ENCODE results near the gene DARS1.

- TF ChIP-seq, protein P1, sequence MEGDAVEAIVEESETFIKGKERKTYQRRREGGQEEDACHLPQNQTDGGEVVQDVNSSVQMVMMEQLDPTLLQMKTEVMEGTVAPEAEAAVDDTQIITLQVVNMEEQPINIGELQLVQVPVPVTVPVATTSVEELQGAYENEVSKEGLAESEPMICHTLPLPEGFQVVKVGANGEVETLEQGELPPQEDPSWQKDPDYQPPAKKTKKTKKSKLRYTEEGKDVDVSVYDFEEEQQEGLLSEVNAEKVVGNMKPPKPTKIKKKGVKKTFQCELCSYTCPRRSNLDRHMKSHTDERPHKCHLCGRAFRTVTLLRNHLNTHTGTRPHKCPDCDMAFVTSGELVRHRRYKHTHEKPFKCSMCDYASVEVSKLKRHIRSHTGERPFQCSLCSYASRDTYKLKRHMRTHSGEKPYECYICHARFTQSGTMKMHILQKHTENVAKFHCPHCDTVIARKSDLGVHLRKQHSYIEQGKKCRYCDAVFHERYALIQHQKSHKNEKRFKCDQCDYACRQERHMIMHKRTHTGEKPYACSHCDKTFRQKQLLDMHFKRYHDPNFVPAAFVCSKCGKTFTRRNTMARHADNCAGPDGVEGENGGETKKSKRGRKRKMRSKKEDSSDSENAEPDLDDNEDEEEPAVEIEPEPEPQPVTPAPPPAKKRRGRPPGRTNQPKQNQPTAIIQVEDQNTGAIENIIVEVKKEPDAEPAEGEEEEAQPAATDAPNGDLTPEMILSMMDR (IDR thresholded peaks at IDR 0.05; ENCODE audit: insufficient read depth, low read length, poor library complexity, severe bottlenecking) = no peak
- TF ChIP-seq EZH2phosphoT487 (conservative IDR thresholded peaks at IDR 0.05; ENCODE audit: low read length) = no peak
Observed at GRCh38 chr2:135954020-135954601, 31.3 kb downstream of the DARS1 start.

Data from SU-DHL-6 (cell line).